ENCODE data around the gene DIRAS3.

GRCh38 chr1:67997746-67998145 lies 52.7 kb downstream of the DIRAS3 start:
- TF ChIP-seq POLR2A (IDR thresholded peaks at IDR 0.05) (no peak), CTCF (IDR thresholded peaks at IDR 0.05) (no peak)

Data from prostate gland (tissue), 2 donors.